ENCODE measurements around the gene GRIK1.

DNA sequence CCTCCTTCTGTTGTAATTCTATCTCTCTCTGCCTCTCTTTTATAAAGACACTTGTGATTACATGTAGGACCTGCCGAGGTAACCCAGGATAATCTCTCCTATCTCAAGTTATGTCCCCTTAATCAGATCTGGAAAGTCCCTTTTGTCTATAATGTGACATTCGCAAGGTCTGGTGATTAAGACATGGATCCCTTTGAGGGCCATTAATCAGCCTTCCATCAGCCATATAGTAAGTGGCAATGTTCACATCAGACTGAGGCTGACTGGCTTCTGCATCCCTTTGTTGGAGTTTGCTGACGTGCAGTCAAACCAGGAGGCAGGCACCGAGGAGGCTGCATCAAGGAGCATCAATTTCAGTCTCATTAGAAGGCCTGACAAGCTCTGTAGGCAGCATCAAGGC lies 431.5 kb downstream of the GRIK1 start:
- TF ChIP-seq, protein P1, sequence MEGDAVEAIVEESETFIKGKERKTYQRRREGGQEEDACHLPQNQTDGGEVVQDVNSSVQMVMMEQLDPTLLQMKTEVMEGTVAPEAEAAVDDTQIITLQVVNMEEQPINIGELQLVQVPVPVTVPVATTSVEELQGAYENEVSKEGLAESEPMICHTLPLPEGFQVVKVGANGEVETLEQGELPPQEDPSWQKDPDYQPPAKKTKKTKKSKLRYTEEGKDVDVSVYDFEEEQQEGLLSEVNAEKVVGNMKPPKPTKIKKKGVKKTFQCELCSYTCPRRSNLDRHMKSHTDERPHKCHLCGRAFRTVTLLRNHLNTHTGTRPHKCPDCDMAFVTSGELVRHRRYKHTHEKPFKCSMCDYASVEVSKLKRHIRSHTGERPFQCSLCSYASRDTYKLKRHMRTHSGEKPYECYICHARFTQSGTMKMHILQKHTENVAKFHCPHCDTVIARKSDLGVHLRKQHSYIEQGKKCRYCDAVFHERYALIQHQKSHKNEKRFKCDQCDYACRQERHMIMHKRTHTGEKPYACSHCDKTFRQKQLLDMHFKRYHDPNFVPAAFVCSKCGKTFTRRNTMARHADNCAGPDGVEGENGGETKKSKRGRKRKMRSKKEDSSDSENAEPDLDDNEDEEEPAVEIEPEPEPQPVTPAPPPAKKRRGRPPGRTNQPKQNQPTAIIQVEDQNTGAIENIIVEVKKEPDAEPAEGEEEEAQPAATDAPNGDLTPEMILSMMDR (IDR thresholded peaks at IDR 0.05; ENCODE audit: borderline replicate concordance, extremely low read depth, low read length, poor library complexity, severe bottlenecking): no peak
- no peak for TF ChIP-seq EZH2 (IDR thresholded peaks at IDR 0.05; ENCODE audit: borderline replicate concordance, low read depth, low read length, severe bottlenecking)
